RWPE2 (cell line): ENCODE results near the gene IL10.

Experiments
- ATAC-seq: fragments of 200-7000 bp; cut with Tn5 transposase; 3 replicates; pipeline ENCODE4 v1.9.1; 2021; ENCODE audit warnings: low read depth
- DNase-seq: peaks from one replicate; pipeline ENCODE4 v3.0.0-alpha.2; 2020; ENCODE audit warnings: low spot score
- H3K27ac ChIP-seq: fragments of 450-650 bp; 2 replicates; pipeline ENCODE4 v1.5.1; 2017; ENCODE audit warnings: mild to moderate bottlenecking; ENCODE audit not compliant: poor library complexity, severe bottlenecking
- H3K27me3 ChIP-seq: fragments of 250-450 bp; sonication (Bioruptor Pico); 2 replicates; pipeline ENCODE4 v1.5.1; 2021; ENCODE audit warnings: mild to moderate bottlenecking, moderate library complexity; ENCODE audit not compliant: insufficient read depth, poor library complexity, severe bottlenecking
- H3K36me3 ChIP-seq: fragments of 250-450 bp; sonication (Bioruptor Pico); 2 replicates; pipeline ENCODE4 v1.5.1; 2020; ENCODE audit warnings: low read depth, mild to moderate bottlenecking, moderate library complexity
- H3K4me1 ChIP-seq: fragments of 250-450 bp; sonication (Bioruptor Pico); 2 replicates; pipeline ENCODE4 v1.5.1; 2021; ENCODE audit warnings: mild to moderate bottlenecking, moderate library complexity; ENCODE audit not compliant: insufficient read depth, poor library complexity, severe bottlenecking
- H3K4me3 ChIP-seq: fragments of 250-450 bp; sonication (Bioruptor Pico); 2 replicates; pipeline ENCODE4 v1.5.1; 2021; ENCODE audit warnings: mild to moderate bottlenecking, moderate library complexity; ENCODE audit not compliant: severe bottlenecking
- H3K9me3 ChIP-seq: fragments of 250-450 bp; sonication (Bioruptor Pico); 2 replicates; pipeline ENCODE4 v1.5.1; 2021; ENCODE audit warnings: mild to moderate bottlenecking, moderate library complexity; ENCODE audit not compliant: severe bottlenecking
- CTCF ChIP-seq: fragments of 450-650 bp; IDR thresholded peaks from one replicate; pipeline ENCODE4 v1.5.1; 2017; ENCODE audit warnings: mild to moderate bottlenecking, moderate library complexity; ENCODE audit not compliant: poor library complexity, severe bottlenecking

IL10 gene

GRCh38 chr1:206772243-206772937 lies at the start of gene IL10:
Gene IL10, minus strand, starts transcription at chr1:206772494. Its CDS starts 59 bp downstream, at chr1:206772435.
- Histone ChIP-seq H3K27ac (no peak within 1 kb of the TSS), H3K27me3 (no peaks in the 10 kb centered on the region), H3K36me3 (no peaks in the 10 kb centered on the region), H3K4me3 (no peak within 1 kb of the TSS), H3K9me3 (no peaks in the 10 kb centered on the region), H3K4me1 (no peaks in the 10 kb centered on the region)
- DNase-seq: no peak
- no peak for TF ChIP-seq CTCF
- no peak for ATAC-seq

- no peak for TF ChIP-seq CTCF
- Histone ChIP-seq H3K27ac (no peak overlapping the region), H3K27me3 (no peaks in the 10 kb centered on the region), H3K9me3 (no peaks in the 10 kb centered on the region), H3K4me1 (peaks cover 6% of the 10 kb centered on the region), H3K36me3 (no peaks in the 10 kb centered on the region), H3K4me3 (no peak overlapping the region)
- DNase-seq (no peak), ATAC-seq (no peak)
Observed at GRCh38 chr1:206821493-206821892, 49.2 kb upstream of the IL10 start.

- Histone ChIP-seq H3K4me3 (no peak overlapping the region), H3K27me3 (no peaks in the 10 kb centered on the region), H3K36me3 (no peaks in the 10 kb centered on the region), H3K27ac (no peak overlapping the region), H3K4me1 (no peaks in the 10 kb centered on the region), H3K9me3 (no peaks in the 10 kb centered on the region)
- no peak for TF ChIP-seq CTCF
- no peak for ATAC-seq
- DNase-seq: no peak
Observed at GRCh38 chr1:206816390-206817287, 44.3 kb upstream of the IL10 start.

- no peak overlapping the region for H3K27ac ChIP-seq
- TF ChIP-seq CTCF: no peak
- no peak for DNase-seq
Observed at GRCh38 chr1:206814716-206815341, 42.5 kb upstream of the IL10 start.

More at GRCh38 chr1:206814716-206815341, 42.5 kb upstream of the IL10 start:
- no peaks in the 10 kb centered on the region for H3K9me3 ChIP-seq
- no peak overlapping the region for H3K4me3 ChIP-seq
- no peak for ATAC-seq
- no peaks in the 10 kb centered on the region for H3K36me3 ChIP-seq
- no peaks in the 10 kb centered on the region for H3K4me1 ChIP-seq
- H3K27me3 ChIP-seq: no peaks in the 10 kb centered on the region
